OCI-LY1 (cell line): ENCODE measurements around the gene ATP8A2.

Experiments used
- H2AFZ ChIP-seq: fragments of 200-600 bp; sonication (generic), shearing (Covaris generic); 2 replicates; pipeline ENCODE4 v1.6.0; 2014; ENCODE audit warnings: antibody characterized with exemption, mild to moderate bottlenecking, low read length
- H3F3A ChIP-seq: fragments of 200-600 bp; sonication (generic), shearing (Covaris generic); 2 replicates; pipeline ENCODE4 v1.6.0; 2014; ENCODE audit warnings: mild to moderate bottlenecking, antibody characterized with exemption, low read length, moderate library complexity; ENCODE audit not compliant: insufficient read depth
- H3K27ac ChIP-seq: fragments of 200-600 bp; sonication (generic); 2 replicates; pipeline ENCODE4 v1.5.1; 2014; ENCODE audit warnings: low read length, mixed run types, mild to moderate bottlenecking, low read depth; ENCODE audit not compliant: poor library complexity, severe bottlenecking
- H3K27me3 ChIP-seq: fragments of 200-600 bp; sonication (generic); 2 replicates; pipeline ENCODE4 v1.6.0; 2014; ENCODE audit warnings: antibody characterized with exemption, mild to moderate bottlenecking, low read length, moderate library complexity; ENCODE audit not compliant: insufficient read depth
- H3K36me3 ChIP-seq: fragments of 200-600 bp; sonication (generic); 2 replicates; pipeline ENCODE4 v1.6.1; 2014; ENCODE audit warnings: mild to moderate bottlenecking, antibody characterized with exemption, low read length, moderate library complexity, mixed read lengths; ENCODE audit not compliant: insufficient read depth
- H3K4me1 ChIP-seq: fragments of 200-600 bp; sonication (generic); 2 replicates; pipeline ENCODE4 v1.5.1; 2014; ENCODE audit warnings: mild to moderate bottlenecking, low read length, moderate library complexity; ENCODE audit not compliant: insufficient read depth, severe bottlenecking
- H3K4me2 ChIP-seq: fragments of 200-600 bp; sonication (generic), shearing (Covaris generic); 2 replicates; pipeline ENCODE4 v1.6.1; 2014; ENCODE audit warnings: low read length
- H3K4me3 ChIP-seq: fragments of 200-600 bp; sonication (generic); 2 replicates; pipeline ENCODE4 v1.5.1; 2014; ENCODE audit warnings: low read length, low read depth, mild to moderate bottlenecking, mixed read lengths; ENCODE audit not compliant: poor library complexity, severe bottlenecking
- H3K79me2 ChIP-seq: fragments of 200-600 bp; shearing (Covaris generic); 2 replicates; pipeline ENCODE4 v1.6.1; 2016; ENCODE audit warnings: mixed run types, low read length, mixed read lengths; ENCODE audit not compliant: insufficient read depth
- H3K9ac ChIP-seq: fragments of 200-600 bp; sonication (generic), shearing (Covaris generic); 2 replicates; pipeline ENCODE4 v1.6.1; 2014; ENCODE audit warnings: mild to moderate bottlenecking, low read length, mixed read lengths
- H3K9me2 ChIP-seq: fragments of 200-600 bp; sonication (generic), shearing (Covaris generic); 2 replicates; pipeline ENCODE4 v1.6.1; 2014; ENCODE audit warnings: low read depth, mild to moderate bottlenecking, low read length, mixed read lengths
- H3K9me3 ChIP-seq: fragments of 200-600 bp; shearing (Covaris generic); 2 replicates; pipeline ENCODE4 v1.6.1; 2014; ENCODE audit warnings: low read length, mixed read lengths
- H4K20me1 ChIP-seq: fragments of 200-600 bp; sonication (generic), shearing (Covaris generic); 2 replicates; pipeline ENCODE4 v1.6.0; 2016; ENCODE audit warnings: mild to moderate bottlenecking, low read length; ENCODE audit not compliant: insufficient read depth
- EZH2 ChIP-seq: fragments of 200-600 bp; sonication (generic), shearing (Covaris generic); IDR thresholded peaks from 2 replicates; pipeline ENCODE4 v1.8.0; 2017; ENCODE audit warnings: borderline replicate concordance, mixed run types, mild to moderate bottlenecking, antibody characterized with exemption, low read length, moderate library complexity, mixed read lengths
- TF ChIP-seq, protein P1 (sequence below): fragments of 200-600 bp; sonication (generic), shearing (Covaris generic); IDR thresholded peaks from 2 replicates; pipeline ENCODE4 v1.5.1; 2017; ENCODE audit warnings: mild to moderate bottlenecking, antibody characterized with exemption, low read length, moderate library complexity, mixed read lengths

The ATP8A2 gene

GRCh38 chr13:26050568-26051230, 678.9 kb downstream of the ATP8A2 start:
- Histone ChIP-seq H2AFZ (no peak overlapping the region), H3F3A (no peaks in the 10 kb centered on the region), H3K4me2 (no peak overlapping the region), H3K9me2 (no peaks in the 10 kb centered on the region), H3K36me3 (no peaks in the 10 kb centered on the region), H3K27ac (no peak overlapping the region), H3K4me3 (no peak overlapping the region), H3K79me2 (no peaks in the 10 kb centered on the region), H3K9me3 (no peaks in the 10 kb centered on the region), H4K20me1 (no peaks in the 10 kb centered on the region), H3K4me1 (no peaks in the 10 kb centered on the region), H3K27me3 (no peaks in the 10 kb centered on the region), H3K9ac (no peak overlapping the region)
- TF ChIP-seq, protein P1, sequence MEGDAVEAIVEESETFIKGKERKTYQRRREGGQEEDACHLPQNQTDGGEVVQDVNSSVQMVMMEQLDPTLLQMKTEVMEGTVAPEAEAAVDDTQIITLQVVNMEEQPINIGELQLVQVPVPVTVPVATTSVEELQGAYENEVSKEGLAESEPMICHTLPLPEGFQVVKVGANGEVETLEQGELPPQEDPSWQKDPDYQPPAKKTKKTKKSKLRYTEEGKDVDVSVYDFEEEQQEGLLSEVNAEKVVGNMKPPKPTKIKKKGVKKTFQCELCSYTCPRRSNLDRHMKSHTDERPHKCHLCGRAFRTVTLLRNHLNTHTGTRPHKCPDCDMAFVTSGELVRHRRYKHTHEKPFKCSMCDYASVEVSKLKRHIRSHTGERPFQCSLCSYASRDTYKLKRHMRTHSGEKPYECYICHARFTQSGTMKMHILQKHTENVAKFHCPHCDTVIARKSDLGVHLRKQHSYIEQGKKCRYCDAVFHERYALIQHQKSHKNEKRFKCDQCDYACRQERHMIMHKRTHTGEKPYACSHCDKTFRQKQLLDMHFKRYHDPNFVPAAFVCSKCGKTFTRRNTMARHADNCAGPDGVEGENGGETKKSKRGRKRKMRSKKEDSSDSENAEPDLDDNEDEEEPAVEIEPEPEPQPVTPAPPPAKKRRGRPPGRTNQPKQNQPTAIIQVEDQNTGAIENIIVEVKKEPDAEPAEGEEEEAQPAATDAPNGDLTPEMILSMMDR, result no peak
- TF ChIP-seq EZH2, result no peak

DNA sequence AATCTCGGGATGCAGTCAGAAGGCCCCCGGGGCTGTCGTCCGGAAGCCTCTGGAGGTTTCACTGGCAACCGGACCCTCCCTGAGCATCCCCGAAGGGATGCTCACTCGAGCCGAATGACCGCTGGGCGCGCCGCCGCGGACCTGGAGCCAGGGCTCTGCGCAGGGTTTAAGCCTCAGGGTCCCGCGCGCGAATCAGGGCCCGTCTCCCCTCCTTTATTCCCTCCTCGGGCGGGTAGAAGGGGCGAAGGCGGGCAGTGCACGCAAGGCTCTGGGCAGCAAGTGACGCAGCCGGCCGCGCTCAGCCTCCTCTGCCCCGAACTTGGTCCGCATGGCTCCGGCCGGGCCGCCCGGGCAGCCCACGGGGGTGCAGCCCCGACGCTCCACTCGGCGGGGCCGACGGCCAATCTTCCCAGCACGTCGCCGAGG, 679.5 kb downstream of the ATP8A2 start:
- TF ChIP-seq EZH2, result no peak
- TF ChIP-seq, protein P1, result no peak
- H3K9me2 ChIP-seq, result no peaks in the 10 kb centered on the region
- no peak overlapping the region for H2AFZ ChIP-seq
- no peaks in the 10 kb centered on the region for H3K4me1 ChIP-seq
- H3K27ac ChIP-seq, result no peak overlapping the region
- no peaks in the 10 kb centered on the region for H3K79me2 ChIP-seq
- H3K27me3 ChIP-seq, result no peaks in the 10 kb centered on the region
- H3K9ac ChIP-seq, result no peak overlapping the region
- H3K9me3 ChIP-seq, result no peaks in the 10 kb centered on the region
- no peaks in the 10 kb centered on the region for H3F3A ChIP-seq
- H3K4me3 ChIP-seq, result no peak overlapping the region
- H3K36me3 ChIP-seq, result no peaks in the 10 kb centered on the region
- no peaks in the 10 kb centered on the region for H4K20me1 ChIP-seq
- H3K4me2 ChIP-seq, result no peak overlapping the region

GRCh38 chr13:26051657-26052311, 680.0 kb downstream of the ATP8A2 start, which contains the start of gene SHISA2:
Gene SHISA2, minus strand, starts transcription at chr13:26052016. Its CDS starts 1,041 bp downstream, at chr13:26050975.
- H3K79me2 ChIP-seq, result no peaks in the 10 kb centered on the region
- no peak within 1 kb of the TSS for H3K4me2 ChIP-seq
- H3K4me1 ChIP-seq, result no peaks in the 10 kb centered on the region
- no peak within 1 kb of the TSS for H3K9ac ChIP-seq
- H4K20me1 ChIP-seq, result no peaks in the 10 kb centered on the region
- H3F3A ChIP-seq, result no peaks in the 10 kb centered on the region
- TF ChIP-seq, protein P1, result no peak
- no peak for TF ChIP-seq EZH2
- no peaks in the 10 kb centered on the region for H3K9me2 ChIP-seq
- H2AFZ ChIP-seq, result no peak within 1 kb of the TSS
- H3K9me3 ChIP-seq, result no peaks in the 10 kb centered on the region
- H3K27ac ChIP-seq, result no peak within 1 kb of the TSS
- no peaks in the 10 kb centered on the region for H3K36me3 ChIP-seq
- no peak within 1 kb of the TSS for H3K4me3 ChIP-seq
- no peaks in the 10 kb centered on the region for H3K27me3 ChIP-seq
